SK-N-SH (cell line): ENCODE measurements around the gene AGAP1. TPM values are rescaled to one million over a fixed set of nuclear protein-coding genes. Genes with fewer than 3 reads are reported as not detected.

Experiments
- CTCF ChIA-PET: fragments of 300-600, 350-600 bp; formaldehyde crosslinking; extraction: SDS; loops from one replicate; lab custom pipeline; 2021; lab: Yijun Ruan, JAX
- POLR2A ChIA-PET: fragments of 350-600 bp; sonication (Branson Sonifier 250); formaldehyde crosslinking; extraction: SDS; loops from one replicate; lab custom pipeline; 2020; ENCODE audit warnings: antibody characterized with exemption, inconsistent platforms; lab: Yijun Ruan, JAX
- DNase-seq: peaks from one replicate; pipeline ENCODE4 v3.0.0; 2012
- H2AFZ ChIP-seq: fragments of 200-600 bp; sonication (generic); 2 replicates; pipeline ENCODE4 v1.8.1; 2016; ENCODE audit warnings: antibody characterized with exemption, mild to moderate bottlenecking, low read depth
- H3F3A ChIP-seq: fragments of 200-600 bp; sonication (generic); replicated peaks from 2 replicates; pipeline ENCODE3; 2016; ENCODE audit warnings: antibody characterized with exemption, mild to moderate bottlenecking; ENCODE audit not compliant: insufficient read depth
- H3K27ac ChIP-seq, 2 experiments: fragments of 200-500 bp in 1 of 2; fragments of 200-600 bp in 1 of 2; sonication (Bioruptor generic) in 1 of 2; sonication (generic), shearing (Covaris generic) in 1 of 2; 2 replicates each; pipeline versions ENCODE4 v1.5.1 to v1.6.1; 2014 to 2016; ENCODE audit warnings: low read depth in 2 of 2, inconsistent platforms in 1 of 2, low read length in 1 of 2, mild to moderate bottlenecking in 1 of 2, mixed read lengths in 1 of 2
- H3K27me3 ChIP-seq: fragments of 200-600 bp; sonication (generic), shearing (Covaris generic); 2 replicates; pipeline ENCODE4 v1.6.1; 2016; ENCODE audit warnings: mixed run types; ENCODE audit not compliant: insufficient read depth
- H3K36me3 ChIP-seq, 2 experiments: fragments of 200-500 bp in 1 of 2; fragments of 200-600 bp in 1 of 2; sonication (Bioruptor generic) in 1 of 2; sonication (generic) in 1 of 2; replicated peaks in 1 of 2; 2 replicates each; pipeline versions ENCODE3 to v1.5.1; 2014 to 2016; ENCODE audit warnings: low read length in 1 of 2, mild to moderate bottlenecking in 1 of 2; ENCODE audit not compliant: insufficient read depth in 2 of 2, control insufficient read depth in 1 of 2
- H3K4me1 ChIP-seq, 2 experiments: fragments of 200-500 bp in 1 of 2; fragments of 200-600 bp in 1 of 2; sonication (Bioruptor generic) in 1 of 2; sonication (generic), shearing (Covaris generic) in 1 of 2; 2 replicates each; pipeline versions ENCODE4 v1.5.1 to v1.6.1; 2014 to 2016; ENCODE audit warnings: low read depth in 1 of 2, low read length in 1 of 2, mixed run types in 1 of 2; ENCODE audit not compliant: insufficient read depth in 2 of 2, control insufficient read depth in 1 of 2
- H3K4me2 ChIP-seq: fragments of 200-600 bp; sonication (generic), shearing (Covaris generic); 2 replicates; pipeline ENCODE4 v1.6.1; 2017; ENCODE audit warnings: mixed run types
- H3K4me3 ChIP-seq, 2 experiments: fragments of 200-500 bp in 1 of 2; fragments of 200-600 bp in 1 of 2; sonication (Bioruptor generic) in 1 of 2; sonication (generic), shearing (Covaris generic) in 1 of 2; 2 replicates each; pipeline versions ENCODE4 v1.5.1 to v1.8.1; 2014 to 2016; ENCODE audit warnings: low read depth in 2 of 2, inconsistent platforms in 1 of 2, low read length in 1 of 2, mild to moderate bottlenecking in 1 of 2, mixed read lengths in 1 of 2, moderate library complexity in 1 of 2
- H3K79me2 ChIP-seq: fragments of 200-600 bp; sonication (generic); 2 replicates; pipeline ENCODE4 v1.8.1; 2017; ENCODE audit warnings: mild to moderate bottlenecking; ENCODE audit not compliant: insufficient read depth
- H3K9ac ChIP-seq: fragments of 200-600 bp; sonication (generic); 2 replicates; pipeline ENCODE4 v1.6.1; 2017; ENCODE audit warnings: mixed run types
- H3K9me2 ChIP-seq: fragments of 200-600 bp; sonication (generic); 2 replicates; pipeline ENCODE4 v1.6.1; 2017; ENCODE audit warnings: mixed run types
- H3K9me3 ChIP-seq: fragments of 200-600 bp; sonication (generic); 2 replicates; pipeline ENCODE4 v1.6.1; 2017; ENCODE audit warnings: mixed run types, mild to moderate bottlenecking, moderate library complexity
- H4K20me1 ChIP-seq: fragments of 200-600 bp; sonication (generic); 2 replicates; pipeline ENCODE4 v1.6.1; 2017; ENCODE audit warnings: mild to moderate bottlenecking, mixed run types; ENCODE audit not compliant: insufficient read depth
- CHD2 ChIP-seq: fragments of 150-350 bp; IDR thresholded peaks from 2 replicates; pipeline ENCODE4 v1.6.1; 2018; ENCODE audit warnings: low read length; ENCODE audit not compliant: partially characterized antibody
- EP300 ChIP-seq, 2 experiments: IDR thresholded peaks; 2 replicates each; pipeline versions ENCODE4 v1.4.0 to v1.6.1; 2012; ENCODE audit warnings: borderline replicate concordance in 1 of 2, low read depth in 1 of 2, low read length in 1 of 2
- MEF2A ChIP-seq: IDR thresholded peaks from 2 replicates; pipeline ENCODE4 v1.4.0; 2012; ENCODE audit warnings: low read depth, borderline replicate concordance
- MXI1 ChIP-seq: IDR thresholded peaks from 2 replicates; pipeline ENCODE4 v1.6.1; 2012; ENCODE audit warnings: mild to moderate bottlenecking, low read depth, low read length, improper control_type of control experiment
- NFIC ChIP-seq: IDR thresholded peaks from 2 replicates; pipeline ENCODE4 v1.4.0; 2012; ENCODE audit warnings: borderline replicate concordance
- RFX5 ChIP-seq: IDR thresholded peaks from 2 replicates; pipeline ENCODE4 v1.6.1; 2012; ENCODE audit warnings: mild to moderate bottlenecking, improper control_type of control experiment, low read length
- RXRA ChIP-seq: IDR thresholded peaks from 2 replicates; pipeline ENCODE4 v1.4.0; 2012; ENCODE audit warnings: low read depth, mild to moderate bottlenecking, borderline replicate concordance
- SIN3A ChIP-seq: IDR thresholded peaks from 2 replicates; pipeline ENCODE4 v1.6.1; 2012; ENCODE audit warnings: low read depth, mild to moderate bottlenecking, low read length, moderate library complexity, borderline replicate concordance
- SMC3 ChIP-seq: IDR thresholded peaks from 2 replicates; pipeline ENCODE4 v1.6.1; 2012; ENCODE audit warnings: low read depth, low read length, improper control_type of control experiment
- TAF1 ChIP-seq: IDR thresholded peaks from 2 replicates; pipeline ENCODE4 v1.6.1; 2012; ENCODE audit warnings: low read depth, mild to moderate bottlenecking, low read length, moderate library complexity, borderline replicate concordance
- TEAD4 ChIP-seq: IDR thresholded peaks from 2 replicates; pipeline ENCODE4 v1.4.0; 2012; ENCODE audit warnings: mild to moderate bottlenecking, borderline replicate concordance; ENCODE audit not compliant: insufficient read depth
- WGBS: methylation state at CpG from one replicate; pipeline ENCODE4 v1.1.6; 2017; ENCODE audit warnings: low lambda C conversion rate; 5-methylcytosine and 5-hydroxymethylcytosine counted together
- polyA plus RNA-seq, 3 experiments: library from polyadenylated mRNA; depleted of rRNA; stranded (reverse); fragments of >200 nt; gene quantifications; 2 replicates each; pipeline ENCODE4 v1.2.3, GENCODE V29; 2012
- TF ChIP-seq, protein P1 (sequence below): fragments of 150-350 bp; IDR thresholded peaks from 2 replicates; pipeline ENCODE4 v1.6.1; 2017; ENCODE audit warnings: antibody characterized with exemption, low read length, low read depth, borderline replicate concordance
- TF ChIP-seq, protein P2 (sequence below): IDR thresholded peaks from 2 replicates; pipeline ENCODE4; 2012
- TF ChIP-seq, protein P3 (sequence below): IDR thresholded peaks from 2 replicates; pipeline ENCODE4 v1.4.0; 2012; ENCODE audit warnings: low read depth, borderline replicate concordance
- TF ChIP-seq, protein P4 (sequence below): IDR thresholded peaks from 2 replicates; pipeline ENCODE4 v1.4.0; 2012; ENCODE audit warnings: low read depth, borderline replicate concordance
- TF ChIP-seq, protein P5 (sequence below): IDR thresholded peaks from 2 replicates; pipeline ENCODE4 v1.6.1; 2012; ENCODE audit warnings: mild to moderate bottlenecking, low read depth, low read length, moderate library complexity

The AGAP1 gene
- polyA plus RNA-seq, 1 of the 3 experiments (the other 2 are of a cell fraction) = 8.8 TPM

DNA sequence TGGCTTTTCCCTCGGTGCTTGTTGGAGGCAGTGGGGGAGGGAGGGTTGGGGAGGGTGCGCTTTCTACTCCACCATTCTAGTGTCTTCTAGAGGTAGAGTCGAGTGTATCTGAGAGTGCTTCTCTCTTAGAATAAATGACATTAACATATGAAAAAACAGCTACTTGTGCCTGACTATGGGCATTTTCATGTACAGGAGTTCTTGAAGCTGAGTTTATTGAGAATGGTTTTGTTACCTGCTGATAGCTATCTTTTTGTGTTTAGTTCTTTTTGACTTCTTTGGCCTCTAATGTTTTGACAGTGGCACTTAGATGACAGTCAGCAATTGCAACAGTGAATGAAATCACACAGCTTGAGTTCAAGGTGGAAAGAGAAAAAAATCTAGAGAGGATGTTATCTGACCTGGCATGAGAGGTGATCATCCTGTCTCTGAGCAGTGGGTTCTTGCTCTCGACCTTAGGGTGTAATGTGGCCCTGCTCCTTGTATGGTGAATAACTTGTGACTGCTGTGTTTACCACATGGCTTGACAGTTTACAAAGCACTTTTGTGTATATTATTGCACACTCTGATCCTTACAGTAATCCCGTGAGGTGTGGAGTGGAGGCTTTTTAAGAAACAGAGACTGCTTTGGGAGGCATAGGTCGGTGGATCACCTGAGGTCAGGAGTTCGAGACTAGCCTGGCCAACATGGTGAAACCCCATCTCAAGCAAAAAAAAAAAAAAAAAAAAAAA lies 86.7 kb downstream of the AGAP1 start:
- Histone ChIP-seq H3F3A (no peaks in the 10 kb centered on the region), H3K9me2 (no peaks in the 10 kb centered on the region), H3K36me3 (no peaks in the 10 kb centered on the region), H3K9ac (no peak overlapping the region), H3K4me1 (peaks cover 0 to 3% of the 10 kb centered on the region in 2 experiments; a peak in 1 of 4 replicates), H3K4me3 (no peak overlapping the region), H3K27me3 (no peaks in the 10 kb centered on the region), H3K4me2 (no peak overlapping the region), H2AFZ (no peak overlapping the region), H4K20me1 (peaks cover 17% of the 10 kb centered on the region; the same call in 1 of the 2 replicates), H3K27ac (no peak overlapping the region), H3K9me3 (no peaks in the 10 kb centered on the region), H3K79me2 (peaks cover 26% of the 10 kb centered on the region; the same call in 1 of the 2 replicates)
- TF ChIP-seq NFIC (no peak), MEF2A (no peak)
- TF ChIP-seq, protein P1, sequence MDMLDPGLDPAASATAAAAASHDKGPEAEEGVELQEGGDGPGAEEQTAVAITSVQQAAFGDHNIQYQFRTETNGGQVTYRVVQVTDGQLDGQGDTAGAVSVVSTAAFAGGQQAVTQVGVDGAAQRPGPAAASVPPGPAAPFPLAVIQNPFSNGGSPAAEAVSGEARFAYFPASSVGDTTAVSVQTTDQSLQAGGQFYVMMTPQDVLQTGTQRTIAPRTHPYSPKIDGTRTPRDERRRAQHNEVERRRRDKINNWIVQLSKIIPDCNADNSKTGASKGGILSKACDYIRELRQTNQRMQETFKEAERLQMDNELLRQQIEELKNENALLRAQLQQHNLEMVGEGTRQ = no peak
- TF ChIP-seq, protein P2, sequence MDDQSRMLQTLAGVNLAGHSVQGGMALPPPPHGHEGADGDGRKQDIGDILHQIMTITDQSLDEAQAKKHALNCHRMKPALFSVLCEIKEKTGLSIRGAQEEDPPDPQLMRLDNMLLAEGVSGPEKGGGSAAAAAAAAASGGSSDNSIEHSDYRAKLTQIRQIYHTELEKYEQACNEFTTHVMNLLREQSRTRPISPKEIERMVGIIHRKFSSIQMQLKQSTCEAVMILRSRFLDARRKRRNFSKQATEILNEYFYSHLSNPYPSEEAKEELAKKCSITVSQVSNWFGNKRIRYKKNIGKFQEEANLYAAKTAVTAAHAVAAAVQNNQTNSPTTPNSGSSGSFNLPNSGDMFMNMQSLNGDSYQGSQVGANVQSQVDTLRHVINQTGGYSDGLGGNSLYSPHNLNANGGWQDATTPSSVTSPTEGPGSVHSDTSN = no peak
- 92% methylated on average over 7 of the region's 7 CpGs for WGBS
- POLR2A ChIA-PET = no interaction called here
- CTCF ChIA-PET = interaction anchor here (1.6 to 4.0 kb wide), 3 partner anchors 14 to 445 kb away, joined by 3 to 41 read pairs (median 8); no protein-coding TSS in a partner anchor
- DNase-seq = no peak

DNA sequence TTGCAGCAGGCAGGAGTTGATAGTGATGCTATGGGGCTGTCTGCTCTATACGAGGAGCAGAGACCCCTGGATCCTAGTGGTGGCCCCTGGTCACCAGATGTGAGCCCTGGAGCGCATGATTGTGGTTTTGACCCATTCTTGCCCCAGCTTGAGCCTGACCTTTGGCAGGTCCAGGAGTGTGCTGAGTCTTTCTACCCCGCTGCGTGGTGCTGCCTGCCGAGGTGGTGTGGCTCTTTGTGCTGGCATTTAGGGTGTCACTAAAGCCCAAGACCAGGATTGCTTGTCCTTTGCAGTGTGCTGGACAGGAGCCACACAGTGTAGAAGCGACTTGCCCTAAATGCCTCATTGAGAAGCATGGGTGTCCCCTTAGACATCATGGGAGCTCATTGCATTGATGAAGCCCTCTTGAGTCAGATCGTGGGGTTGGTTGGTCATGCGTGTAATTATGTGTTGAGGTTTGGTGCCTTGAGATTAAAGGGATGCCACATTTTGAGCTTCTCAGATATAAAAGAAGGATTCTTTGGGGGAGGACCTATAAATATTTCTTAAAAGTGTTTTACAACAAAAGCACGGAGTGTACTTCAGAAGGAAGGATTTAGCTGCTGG lies 88.3 kb downstream of the AGAP1 start:
- ChIA-PET POLR2A (no interaction called here), CTCF (interaction anchor here (1.0 to 1.1 kb wide), 2 partner anchors 12 to 446 kb away, joined by 4 to 5 read pairs; no protein-coding TSS in a partner anchor)
- DNase-seq = no peak
- no peaks in the 10 kb centered on the region for H3K9me3 ChIP-seq
- no peak overlapping the region for H2AFZ ChIP-seq
- no peaks in the 10 kb centered on the region for H3K36me3 ChIP-seq
- H3K9ac ChIP-seq = no peak overlapping the region
- H3K9me2 ChIP-seq = no peaks in the 10 kb centered on the region
- H3K79me2 ChIP-seq = peaks cover 19% of the 10 kb centered on the region; the same call in 1 of the 2 replicates
- H4K20me1 ChIP-seq = 0 out of 2 replicates have a peak, but pooled peaks cover 14% of the 10 kb centered on the region
- H3F3A ChIP-seq = no peaks in the 10 kb centered on the region
- no peaks in the 10 kb centered on the region; a peak in 1 of 4 replicates for H3K4me1 ChIP-seq
- WGBS = 100% methylated on average over 7 of the region's 9 CpGs
- no peaks in the 10 kb centered on the region for H3K27me3 ChIP-seq
- no peak overlapping the region for H3K4me2 ChIP-seq
- H3K4me3 ChIP-seq = no peak overlapping the region
- no peak overlapping the region for H3K27ac ChIP-seq
- TF ChIP-seq TEAD4 (no peak), SIN3A (no peak), EP300 (IDR thresholded peaks at IDR 0.05; ENCODE audit: borderline replicate concordance in 1 of 2, low read depth in 1 of 2, low read length in 1 of 2) (no peak), TAF1 (no peak), MXI1 (no peak), CHD2 (no peak), RFX5 (no peak), SMC3 (no peak), RXRA (no peak)
- TF ChIP-seq, protein P3, sequence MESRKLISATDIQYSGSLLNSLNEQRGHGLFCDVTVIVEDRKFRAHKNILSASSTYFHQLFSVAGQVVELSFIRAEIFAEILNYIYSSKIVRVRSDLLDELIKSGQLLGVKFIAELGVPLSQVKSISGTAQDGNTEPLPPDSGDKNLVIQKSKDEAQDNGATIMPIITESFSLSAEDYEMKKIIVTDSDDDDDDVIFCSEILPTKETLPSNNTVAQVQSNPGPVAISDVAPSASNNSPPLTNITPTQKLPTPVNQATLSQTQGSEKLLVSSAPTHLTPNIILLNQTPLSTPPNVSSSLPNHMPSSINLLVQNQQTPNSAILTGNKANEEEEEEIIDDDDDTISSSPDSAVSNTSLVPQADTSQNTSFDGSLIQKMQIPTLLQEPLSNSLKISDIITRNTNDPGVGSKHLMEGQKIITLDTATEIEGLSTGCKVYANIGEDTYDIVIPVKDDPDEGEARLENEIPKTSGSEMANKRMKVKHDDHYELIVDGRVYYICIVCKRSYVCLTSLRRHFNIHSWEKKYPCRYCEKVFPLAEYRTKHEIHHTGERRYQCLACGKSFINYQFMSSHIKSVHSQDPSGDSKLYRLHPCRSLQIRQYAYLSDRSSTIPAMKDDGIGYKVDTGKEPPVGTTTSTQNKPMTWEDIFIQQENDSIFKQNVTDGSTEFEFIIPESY = no peak
- TF ChIP-seq, protein P4, sequence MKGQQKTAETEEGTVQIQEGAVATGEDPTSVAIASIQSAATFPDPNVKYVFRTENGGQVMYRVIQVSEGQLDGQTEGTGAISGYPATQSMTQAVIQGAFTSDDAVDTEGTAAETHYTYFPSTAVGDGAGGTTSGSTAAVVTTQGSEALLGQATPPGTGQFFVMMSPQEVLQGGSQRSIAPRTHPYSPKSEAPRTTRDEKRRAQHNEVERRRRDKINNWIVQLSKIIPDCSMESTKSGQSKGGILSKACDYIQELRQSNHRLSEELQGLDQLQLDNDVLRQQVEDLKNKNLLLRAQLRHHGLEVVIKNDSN = no peak
- TF ChIP-seq, protein P5, sequence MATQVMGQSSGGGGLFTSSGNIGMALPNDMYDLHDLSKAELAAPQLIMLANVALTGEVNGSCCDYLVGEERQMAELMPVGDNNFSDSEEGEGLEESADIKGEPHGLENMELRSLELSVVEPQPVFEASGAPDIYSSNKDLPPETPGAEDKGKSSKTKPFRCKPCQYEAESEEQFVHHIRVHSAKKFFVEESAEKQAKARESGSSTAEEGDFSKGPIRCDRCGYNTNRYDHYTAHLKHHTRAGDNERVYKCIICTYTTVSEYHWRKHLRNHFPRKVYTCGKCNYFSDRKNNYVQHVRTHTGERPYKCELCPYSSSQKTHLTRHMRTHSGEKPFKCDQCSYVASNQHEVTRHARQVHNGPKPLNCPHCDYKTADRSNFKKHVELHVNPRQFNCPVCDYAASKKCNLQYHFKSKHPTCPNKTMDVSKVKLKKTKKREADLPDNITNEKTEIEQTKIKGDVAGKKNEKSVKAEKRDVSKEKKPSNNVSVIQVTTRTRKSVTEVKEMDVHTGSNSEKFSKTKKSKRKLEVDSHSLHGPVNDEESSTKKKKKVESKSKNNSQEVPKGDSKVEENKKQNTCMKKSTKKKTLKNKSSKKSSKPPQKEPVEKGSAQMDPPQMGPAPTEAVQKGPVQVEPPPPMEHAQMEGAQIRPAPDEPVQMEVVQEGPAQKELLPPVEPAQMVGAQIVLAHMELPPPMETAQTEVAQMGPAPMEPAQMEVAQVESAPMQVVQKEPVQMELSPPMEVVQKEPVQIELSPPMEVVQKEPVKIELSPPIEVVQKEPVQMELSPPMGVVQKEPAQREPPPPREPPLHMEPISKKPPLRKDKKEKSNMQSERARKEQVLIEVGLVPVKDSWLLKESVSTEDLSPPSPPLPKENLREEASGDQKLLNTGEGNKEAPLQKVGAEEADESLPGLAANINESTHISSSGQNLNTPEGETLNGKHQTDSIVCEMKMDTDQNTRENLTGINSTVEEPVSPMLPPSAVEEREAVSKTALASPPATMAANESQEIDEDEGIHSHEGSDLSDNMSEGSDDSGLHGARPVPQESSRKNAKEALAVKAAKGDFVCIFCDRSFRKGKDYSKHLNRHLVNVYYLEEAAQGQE = no peak
